Measurements from ENCODE around the gene FAM219B. TPM values are rescaled to one million over a fixed set of nuclear protein-coding genes. Genes with fewer than 3 reads are reported as not detected.

FAM219B gene
- total RNA-seq, 1 experiment from 2014 or later = 99.6 TPM

DNA sequence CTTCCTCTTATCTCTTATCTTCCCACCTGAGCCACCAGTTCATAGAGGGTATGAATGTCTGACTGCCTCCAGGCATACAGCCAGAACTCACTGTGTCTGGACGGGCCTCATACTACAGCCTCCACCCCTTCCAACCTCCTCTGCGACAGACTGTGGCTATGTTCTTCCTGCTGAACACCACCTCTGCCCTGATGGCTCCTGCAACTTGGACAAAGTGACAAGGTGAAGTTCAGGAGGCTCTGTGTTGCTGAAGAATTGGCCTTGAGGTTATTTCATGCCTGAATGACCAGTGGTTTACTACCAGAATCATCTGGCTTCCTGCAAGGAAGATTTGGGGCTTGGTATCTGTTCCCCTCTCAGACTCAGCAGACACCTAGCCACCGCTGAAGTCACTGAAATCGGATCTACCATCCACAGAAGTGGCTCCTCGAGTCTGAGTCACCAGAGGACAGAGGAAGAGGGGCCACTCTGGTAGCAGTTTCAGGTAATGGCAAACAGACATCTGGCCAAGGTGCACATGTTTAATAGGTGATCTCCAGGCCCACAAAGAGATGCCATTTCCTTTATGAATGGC is 49.5 kb downstream of the FAM219B start:
- Mint-ChIP-seq H3K27ac (no peak overlapping the region; the same call in 1 of the 2 replicates), H3K4me3 (no peak overlapping the region), H3K4me1 (no peaks in the 10 kb centered on the region), H3K9me3 (no peaks in the 10 kb centered on the region), H3K36me3 (peaks cover 4% of the 10 kb centered on the region; the same call in 1 of the 2 replicates), H3K27me3 (ENCODE audit: low read depth) (no peaks in the 10 kb centered on the region)
- ChIA-PET CTCF (interaction anchor here (0.9 to 3.1 kb wide), 6 partner anchors 14 to 100 kb away, joined by 3 to 17 read pairs (median 5); partner anchors contain the start of genes RPP25 and ULK3), POLR2A (no interaction called here)
- TF ChIP-seq, protein P1, sequence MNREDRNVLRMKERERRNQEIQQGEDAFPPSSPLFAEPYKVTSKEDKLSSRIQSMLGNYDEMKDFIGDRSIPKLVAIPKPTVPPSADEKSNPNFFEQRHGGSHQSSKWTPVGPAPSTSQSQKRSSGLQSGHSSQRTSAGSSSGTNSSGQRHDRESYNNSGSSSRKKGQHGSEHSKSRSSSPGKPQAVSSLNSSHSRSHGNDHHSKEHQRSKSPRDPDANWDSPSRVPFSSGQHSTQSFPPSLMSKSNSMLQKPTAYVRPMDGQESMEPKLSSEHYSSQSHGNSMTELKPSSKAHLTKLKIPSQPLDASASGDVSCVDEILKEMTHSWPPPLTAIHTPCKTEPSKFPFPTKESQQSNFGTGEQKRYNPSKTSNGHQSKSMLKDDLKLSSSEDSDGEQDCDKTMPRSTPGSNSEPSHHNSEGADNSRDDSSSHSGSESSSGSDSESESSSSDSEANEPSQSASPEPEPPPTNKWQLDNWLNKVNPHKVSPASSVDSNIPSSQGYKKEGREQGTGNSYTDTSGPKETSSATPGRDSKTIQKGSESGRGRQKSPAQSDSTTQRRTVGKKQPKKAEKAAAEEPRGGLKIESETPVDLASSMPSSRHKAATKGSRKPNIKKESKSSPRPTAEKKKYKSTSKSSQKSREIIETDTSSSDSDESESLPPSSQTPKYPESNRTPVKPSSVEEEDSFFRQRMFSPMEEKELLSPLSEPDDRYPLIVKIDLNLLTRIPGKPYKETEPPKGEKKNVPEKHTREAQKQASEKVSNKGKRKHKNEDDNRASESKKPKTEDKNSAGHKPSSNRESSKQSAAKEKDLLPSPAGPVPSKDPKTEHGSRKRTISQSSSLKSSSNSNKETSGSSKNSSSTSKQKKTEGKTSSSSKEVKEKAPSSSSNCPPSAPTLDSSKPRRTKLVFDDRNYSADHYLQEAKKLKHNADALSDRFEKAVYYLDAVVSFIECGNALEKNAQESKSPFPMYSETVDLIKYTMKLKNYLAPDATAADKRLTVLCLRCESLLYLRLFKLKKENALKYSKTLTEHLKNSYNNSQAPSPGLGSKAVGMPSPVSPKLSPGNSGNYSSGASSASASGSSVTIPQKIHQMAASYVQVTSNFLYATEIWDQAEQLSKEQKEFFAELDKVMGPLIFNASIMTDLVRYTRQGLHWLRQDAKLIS (CRISPR knock-in tag; IDR thresholded peaks at IDR 0.05; ENCODE audit: borderline replicate concordance) = no peak
- TF ChIP-seq ESRRA (CRISPR knock-in tag; IDR thresholded peaks at IDR 0.05; ENCODE audit: borderline replicate concordance) (no peak), FOXK1 (CRISPR knock-in tag; IDR thresholded peaks at IDR 0.05) (no peak), PRRX2 (CRISPR knock-in tag; IDR thresholded peaks at IDR 0.05) (no peak), CTCF (IDR thresholded peaks at IDR 0.05) (no peak), RELA (CRISPR knock-in tag; IDR thresholded peaks at IDR 0.05; ENCODE audit: borderline replicate concordance) (no peak), E2F1 (CRISPR knock-in tag; IDR thresholded peaks at IDR 0.05) (no peak), E2F5 (CRISPR knock-in tag; IDR thresholded peaks at IDR 0.05) (no peak), IRF2 (CRISPR knock-in tag; IDR thresholded peaks at IDR 0.05; ENCODE audit: borderline replicate concordance, low read depth) (no peak), ELF4 (CRISPR knock-in tag; IDR thresholded peaks at IDR 0.05; ENCODE audit: low read depth) (no peak), NFYB (CRISPR knock-in tag; conservative IDR thresholded peaks at IDR 0.05; ENCODE audit: low read depth) (no peak), OVOL2 (CRISPR knock-in tag; IDR thresholded peaks at IDR 0.05; ENCODE audit: borderline replicate concordance) (no peak), NFATC4 (CRISPR knock-in tag; IDR thresholded peaks at IDR 0.05) (no peak), PREB (CRISPR knock-in tag; IDR thresholded peaks at IDR 0.05; ENCODE audit: borderline replicate concordance) (no peak), ATF6 (CRISPR knock-in tag; IDR thresholded peaks at IDR 0.05) (no peak)
- TF ChIP-seq, protein P2, sequence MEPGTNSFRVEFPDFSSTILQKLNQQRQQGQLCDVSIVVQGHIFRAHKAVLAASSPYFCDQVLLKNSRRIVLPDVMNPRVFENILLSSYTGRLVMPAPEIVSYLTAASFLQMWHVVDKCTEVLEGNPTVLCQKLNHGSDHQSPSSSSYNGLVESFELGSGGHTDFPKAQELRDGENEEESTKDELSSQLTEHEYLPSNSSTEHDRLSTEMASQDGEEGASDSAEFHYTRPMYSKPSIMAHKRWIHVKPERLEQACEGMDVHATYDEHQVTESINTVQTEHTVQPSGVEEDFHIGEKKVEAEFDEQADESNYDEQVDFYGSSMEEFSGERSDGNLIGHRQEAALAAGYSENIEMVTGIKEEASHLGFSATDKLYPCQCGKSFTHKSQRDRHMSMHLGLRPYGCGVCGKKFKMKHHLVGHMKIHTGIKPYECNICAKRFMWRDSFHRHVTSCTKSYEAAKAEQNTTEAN (CRISPR knock-in tag; IDR thresholded peaks at IDR 0.05) = no peak
- TF ChIP-seq, protein P3, sequence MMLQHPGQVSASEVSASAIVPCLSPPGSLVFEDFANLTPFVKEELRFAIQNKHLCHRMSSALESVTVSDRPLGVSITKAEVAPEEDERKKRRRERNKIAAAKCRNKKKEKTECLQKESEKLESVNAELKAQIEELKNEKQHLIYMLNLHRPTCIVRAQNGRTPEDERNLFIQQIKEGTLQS (CRISPR knock-in tag; conservative IDR thresholded peaks at IDR 0.05) = no peak
- DNase-seq (ENCODE audit: low spot score) (no peak), ATAC-seq (no peak)
